Left ventricle myocardium inferior (tissue), 1 donor: ENCODE measurements around the gene KCNJ12. TPM values are rescaled to one million over a fixed set of nuclear protein-coding genes. Genes with fewer than 3 reads are reported as not detected.

Experiments
- DNase-seq: peaks from one replicate; pipeline ENCODE4 v3.0.0-alpha.2; 2020
- H3K27ac ChIP-seq: fragments of 200-600 bp; replicated peaks from 2 replicates; pipeline ENCODE4 v1.8.0; 2021
- H3K27me3 ChIP-seq: fragments of 200-600 bp; 2 replicates; pipeline ENCODE4 v1.8.0; 2021; ENCODE audit warnings: low read depth
- H3K36me3 ChIP-seq: fragments of 200-600 bp; 2 replicates; pipeline ENCODE4 v1.8.0; 2021
- H3K4me1 ChIP-seq: fragments of 200-600 bp; 2 replicates; pipeline ENCODE4 v1.8.0; 2021
- H3K4me3 ChIP-seq: fragments of 200-600 bp; 2 replicates; pipeline ENCODE4 v1.8.0; 2021; ENCODE audit warnings: mild to moderate bottlenecking, moderate library complexity
- H3K9me3 ChIP-seq: fragments of 200-600 bp; replicated peaks from 2 replicates; pipeline ENCODE4 v1.8.0; 2021
- CTCF ChIP-seq: fragments of 200-600 bp; IDR thresholded peaks from 2 replicates; pipeline ENCODE4 v1.8.0; 2021; ENCODE audit warnings: antibody characterized with exemption, mild to moderate bottlenecking, borderline replicate concordance
- intact Hi-C: fragments of 100-400 bp; cut with micrococcal nuclease; formaldehyde crosslinking; loops from one replicate; pipeline ENCODE4 v1.11.0; 2022
- total RNA-seq: library from RNA; stranded (reverse); fragmentation: NEBNext Ultra II Directional; extraction: Animal tissue kit (Norgen Biotek cat#: 25700); gene quantifications from one replicate; pipeline ENCODE4 v1.2.1, GENCODE V29; 2021
- donor health status: DM: no; HTN: yes; CAD: no; lungs with severe emphysema.

KCNJ12 gene
- total RNA-seq, 1 donor from 2014 or later = 12.3 TPM

GRCh38 chr17:21359483-21359840 lies 16.7 kb upstream of the KCNJ12 start:
- no peaks in the 10 kb centered on the region for H3K36me3 ChIP-seq
- DNase-seq = no peak
- H3K27ac ChIP-seq = peak overlapping the region; percentile 82
- no peaks in the 10 kb centered on the region for H3K27me3 ChIP-seq
- H3K9me3 ChIP-seq = no peaks in the 10 kb centered on the region
- no peak overlapping the region for H3K4me3 ChIP-seq
- intact Hi-C loops = no loop called here
- peaks cover 27% of the 10 kb centered on the region for H3K4me1 ChIP-seq
- no peak for TF ChIP-seq CTCF

- Histone ChIP-seq H3K27ac (no peak overlapping the region), H3K9me3 (no peaks in the 10 kb centered on the region), H3K36me3 (no peaks in the 10 kb centered on the region), H3K4me3 (no peak overlapping the region), H3K4me1 (peaks cover 27% of the 10 kb centered on the region), H3K27me3 (no peaks in the 10 kb centered on the region)
- TF ChIP-seq CTCF = no peak
- intact Hi-C loops = no loop called here
- no peak for DNase-seq
These were observed 16.1 kb upstream of the KCNJ12 start for GRCh38 chr17:21360048-21360447.

- Histone ChIP-seq H3K27me3 (no peaks in the 10 kb centered on the region), H3K36me3 (no peaks in the 10 kb centered on the region), H3K4me1 (peaks cover 32% of the 10 kb centered on the region), H3K9me3 (no peaks in the 10 kb centered on the region), H3K4me3 (no peak overlapping the region), H3K27ac (no peak overlapping the region)
- no peak for TF ChIP-seq CTCF
- no peak for DNase-seq
- intact Hi-C loops = no loop called here
These were observed 14.9 kb upstream of the KCNJ12 start for GRCh38 chr17:21361020-21361809.

- H3K36me3 ChIP-seq = no peaks in the 10 kb centered on the region
These were observed 13.7 kb upstream of the KCNJ12 start for GRCh38 chr17:21362331-21362931.

More at GRCh38 chr17:21362331-21362931, 13.7 kb upstream of the KCNJ12 start:
- Histone ChIP-seq H3K27ac (no peak overlapping the region), H3K4me3 (no peak overlapping the region), H3K27me3 (no peaks in the 10 kb centered on the region), H3K4me1 (peaks cover 32% of the 10 kb centered on the region), H3K9me3 (no peaks in the 10 kb centered on the region)
- intact Hi-C loops = no loop called here
- DNase-seq = no peak
- no peak for TF ChIP-seq CTCF
